HUES6 (cell line): ENCODE measurements around the gene RAP1GAP2.
"Not testable (repeated sequence)": the region's sequence is repeated elsewhere in the genome, so short reads cannot be mapped to it uniquely, and the experiment has no call there.

Experiments used
- H3K27ac ChIP-seq: 2 replicates; pipeline ENCODE4 v1.7.0; 2013; ENCODE audit warnings: low read depth, mild to moderate bottlenecking, low read length, inconsistent platforms
- H3K27me3 ChIP-seq: 2 replicates; pipeline ENCODE4 v1.6.1; 2013; ENCODE audit warnings: low read length; ENCODE audit not compliant: control insufficient read depth, insufficient read depth
- H3K36me3 ChIP-seq: 2 replicates; pipeline ENCODE4 v1.6.1; 2013; ENCODE audit warnings: low read length; ENCODE audit not compliant: control insufficient read depth, insufficient read depth
- H3K4me1 ChIP-seq: 2 replicates; pipeline ENCODE4 v1.6.1; 2013; ENCODE audit warnings: low read length; ENCODE audit not compliant: control insufficient read depth, insufficient read depth
- H3K4me3 ChIP-seq: 2 replicates; pipeline ENCODE4 v1.5.1; 2013; ENCODE audit warnings: low read depth, low read length
- H3K9ac ChIP-seq: one replicate; pipeline ENCODE4 v1.6.1; 2013; ENCODE audit warnings: mild to moderate bottlenecking, low read length
- H3K9me3 ChIP-seq: 2 replicates; pipeline ENCODE4 v1.6.1; 2013; ENCODE audit warnings: low read depth, low read length; ENCODE audit not compliant: control insufficient read depth, insufficient read depth

Gene RAP1GAP2

GRCh38 chr17:3029213-3029913 is 233.1 kb downstream of the RAP1GAP2 start:
- Histone ChIP-seq H3K4me1 (no peaks in the 10 kb centered on the region), H3K4me3 (no peak overlapping the region), H3K27ac (no peak overlapping the region), H3K27me3 (no peaks in the 10 kb centered on the region), H3K9me3 (no peaks in the 10 kb centered on the region), H3K36me3 (peaks cover 68% of the 10 kb centered on the region), H3K9ac (no peak overlapping the region)

DNA sequence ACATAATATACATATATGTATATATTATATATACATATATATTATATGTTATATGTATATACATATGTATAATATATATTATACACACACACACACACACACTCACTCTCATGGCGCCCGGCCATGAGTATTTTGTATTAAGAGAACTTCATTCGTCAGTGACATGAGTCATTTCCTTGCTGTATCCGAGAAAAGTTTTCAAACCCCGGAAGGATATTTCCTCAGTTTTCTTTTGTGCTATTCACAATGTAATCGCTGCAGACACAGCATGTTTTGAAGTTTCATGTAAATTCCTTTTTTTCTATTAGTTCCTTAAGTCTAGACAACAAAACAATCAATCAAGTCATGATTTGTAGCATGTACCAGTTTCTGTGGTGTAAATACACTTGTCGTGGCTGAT is 233.9 kb downstream of the RAP1GAP2 start:
- Histone ChIP-seq H3K27me3 (no peaks in the 10 kb centered on the region), H3K9me3 (no peaks in the 10 kb centered on the region), H3K4me1 (no peaks in the 10 kb centered on the region), H3K36me3 (peaks cover 63% of the 10 kb centered on the region), H3K9ac (no peak overlapping the region), H3K4me3 (no peak overlapping the region), H3K27ac (no peak overlapping the region)

DNA sequence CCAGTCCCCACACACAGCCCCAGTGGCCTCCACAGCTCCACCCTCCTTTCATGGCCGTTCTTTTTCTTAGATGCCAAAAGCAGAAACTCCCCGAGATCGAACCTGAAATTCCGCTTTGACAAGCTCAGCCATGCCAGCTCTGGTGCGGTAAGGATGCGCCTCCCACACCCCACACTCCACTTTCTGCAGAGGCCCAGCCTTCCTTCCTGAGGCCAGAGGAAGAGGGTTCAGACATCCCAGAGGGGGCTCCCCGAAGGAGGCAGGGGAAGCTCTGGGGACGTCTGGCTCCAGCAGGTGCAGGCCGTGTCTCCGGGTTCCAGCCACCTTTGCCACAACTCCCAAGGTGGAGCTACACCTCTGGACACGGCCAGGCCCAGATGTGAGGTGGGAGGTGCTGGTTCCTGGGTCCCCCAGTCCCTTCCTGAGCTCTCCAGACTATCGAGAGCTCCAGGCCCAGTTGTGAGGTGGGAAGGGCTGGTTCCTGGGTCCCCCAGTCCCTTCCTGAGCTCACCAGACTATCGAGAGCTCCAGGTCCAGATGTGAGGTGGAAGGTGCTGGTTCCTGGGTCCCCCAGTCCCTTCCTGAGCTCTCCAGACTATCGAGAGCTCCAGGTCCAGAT is 234.7 kb downstream of the RAP1GAP2 start:
- not testable (repeated sequence) for H3K27ac ChIP-seq, H3K4me3 ChIP-seq, H3K9ac ChIP-seq, H3K27me3 ChIP-seq, H3K9me3 ChIP-seq, H3K4me1 ChIP-seq
- peaks cover 63% of the 10 kb centered on the region for H3K36me3 ChIP-seq

GRCh38 chr17:3032258-3033247 is 236.3 kb downstream of the RAP1GAP2 start:
- Histone ChIP-seq H3K36me3 (peaks cover 50% of the 10 kb centered on the region), H3K4me1 (no peaks in the 10 kb centered on the region), H3K27ac (no peak overlapping the region), H3K9me3 (no peaks in the 10 kb centered on the region), H3K9ac (no peak overlapping the region), H3K27me3 (no peaks in the 10 kb centered on the region), H3K4me3 (no peak overlapping the region)

DNA sequence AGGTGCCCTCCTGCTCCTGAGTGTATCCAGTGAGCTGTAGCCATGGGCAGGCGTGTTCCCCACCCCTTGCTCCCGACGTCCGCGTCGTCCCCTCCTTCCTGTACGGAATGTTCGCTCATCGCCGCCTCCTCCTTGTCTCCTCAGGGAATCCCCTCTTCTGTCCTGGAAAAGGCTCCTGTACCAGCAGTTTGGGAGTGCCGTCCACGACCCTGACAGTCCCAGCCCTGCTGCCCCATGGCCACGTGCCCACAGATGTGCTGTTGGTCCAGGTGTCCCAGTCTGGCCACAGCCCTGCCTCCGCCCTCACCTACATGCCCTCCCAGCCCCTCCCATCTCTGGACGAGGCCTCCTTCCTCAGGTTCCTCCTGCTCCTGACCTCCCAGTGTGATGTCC is 237.0 kb downstream of the RAP1GAP2 start:
- H3K4me3 ChIP-seq, result no peak overlapping the region
- H3K27me3 ChIP-seq, result no peaks in the 10 kb centered on the region
- H3K27ac ChIP-seq, result no peak overlapping the region
- no peaks in the 10 kb centered on the region for H3K9me3 ChIP-seq
- H3K4me1 ChIP-seq, result no peaks in the 10 kb centered on the region
- H3K9ac ChIP-seq, result no peak overlapping the region
- peaks cover 46% of the 10 kb centered on the region for H3K36me3 ChIP-seq

- Histone ChIP-seq H3K9me3 (no peaks in the 10 kb centered on the region), H3K36me3 (peaks cover 42% of the 10 kb centered on the region), H3K27me3 (no peaks in the 10 kb centered on the region), H3K9ac (no peak overlapping the region), H3K4me3 (no peak overlapping the region), H3K27ac (no peak overlapping the region), H3K4me1 (no peaks in the 10 kb centered on the region)
These were observed 237.7 kb downstream of the RAP1GAP2 start for GRCh38 chr17:3033741-3034577.

- no peak overlapping the region for H3K9ac ChIP-seq
- no peak overlapping the region for H3K27ac ChIP-seq
- no peaks in the 10 kb centered on the region for H3K9me3 ChIP-seq
- no peak overlapping the region for H3K4me3 ChIP-seq
- H3K4me1 ChIP-seq, result no peaks in the 10 kb centered on the region
- H3K36me3 ChIP-seq, result peaks cover 37% of the 10 kb centered on the region
- H3K27me3 ChIP-seq, result no peaks in the 10 kb centered on the region
These were observed 238.3 kb downstream of the RAP1GAP2 start for GRCh38 chr17:3034578-3034920.

- Histone ChIP-seq H3K27ac (no peak overlapping the region), H3K4me3 (no peak overlapping the region), H3K9ac (no peak overlapping the region), H3K9me3 (no peaks in the 10 kb centered on the region), H3K27me3 (no peaks in the 10 kb centered on the region), H3K36me3 (peaks cover 31% of the 10 kb centered on the region), H3K4me1 (no peaks in the 10 kb centered on the region)
These were observed 239.2 kb downstream of the RAP1GAP2 start for GRCh38 chr17:3035256-3035967.

GRCh38 chr17:3035968-3036280 is 239.7 kb downstream of the RAP1GAP2 start:
- H3K9ac ChIP-seq, result no peak overlapping the region
- no peaks in the 10 kb centered on the region for H3K9me3 ChIP-seq
- no peak overlapping the region for H3K27ac ChIP-seq
- no peak overlapping the region for H3K4me3 ChIP-seq
- no peaks in the 10 kb centered on the region for H3K27me3 ChIP-seq
- no peaks in the 10 kb centered on the region for H3K4me1 ChIP-seq
- H3K36me3 ChIP-seq, result peaks cover 25% of the 10 kb centered on the region

GRCh38 chr17:3036800-3037199 is 240.6 kb downstream of the RAP1GAP2 start:
- Histone ChIP-seq H3K27me3 (no peaks in the 10 kb centered on the region), H3K4me1 (no peaks in the 10 kb centered on the region), H3K36me3 (peaks cover 24% of the 10 kb centered on the region; the same call in 1 of the 2 replicates), H3K9ac (no peak overlapping the region), H3K27ac (no peak overlapping the region), H3K9me3 (no peaks in the 10 kb centered on the region), H3K4me3 (no peak overlapping the region)
